ENCODE data around the gene CAMK2N2.

CAMK2N2 gene

DNA sequence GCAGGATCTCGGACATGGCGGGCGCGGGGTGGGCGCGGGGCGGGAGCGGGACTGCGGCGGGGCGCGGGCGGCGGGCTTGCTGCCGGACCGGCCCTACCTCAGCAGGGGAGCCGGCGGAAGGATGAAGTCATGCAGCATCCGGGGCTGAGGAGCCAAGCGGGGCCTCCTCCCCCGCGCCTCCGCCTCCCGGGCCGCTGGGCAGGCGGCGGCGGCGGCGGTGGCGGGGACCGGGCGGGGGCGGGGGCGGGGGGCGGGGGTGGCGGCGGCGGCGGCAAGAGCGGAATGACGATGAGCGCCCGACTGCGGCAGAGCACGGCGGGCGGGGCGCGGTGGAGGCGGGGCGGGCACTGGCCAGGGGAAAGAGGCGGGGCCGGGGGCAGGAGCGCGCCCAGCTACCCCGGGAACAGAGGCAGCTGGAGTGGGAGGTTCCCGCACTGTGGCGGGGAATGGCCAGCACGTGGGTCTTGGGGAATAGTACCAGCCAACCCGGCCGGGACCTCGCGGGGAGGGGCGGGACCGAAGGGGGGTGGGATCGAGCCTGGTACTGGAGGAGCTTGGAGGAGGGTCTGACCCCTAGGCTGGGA, at the start of gene CAMK2N2:
Gene CAMK2N2 (minus strand): TSS at position 284 of the 584 bp plus-strand sequence. CDS start 268 bp downstream, at position 16.
- DNase-seq: peak; percentile 69

DNA sequence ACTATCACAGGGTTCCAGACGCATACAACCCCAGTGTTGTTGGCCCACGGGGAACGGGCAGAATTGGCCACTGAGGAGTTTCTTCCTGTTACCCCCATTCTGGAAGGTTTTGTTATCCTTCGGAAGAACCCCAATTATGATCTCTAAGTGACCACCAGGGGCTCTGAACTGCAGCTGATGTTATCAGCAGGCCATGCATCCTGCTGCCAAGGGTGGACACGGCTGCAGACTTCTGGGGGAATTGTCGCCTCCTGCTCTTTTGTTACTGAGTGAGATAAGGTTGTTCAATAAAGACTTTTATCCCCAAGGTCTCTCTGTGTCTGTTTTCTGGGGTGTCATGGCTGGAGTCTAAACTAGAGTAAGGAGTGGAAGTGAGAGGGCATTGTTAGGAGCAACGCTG, 47.4 kb upstream of the CAMK2N2 start:
- DNase-seq: no peak

DNA sequence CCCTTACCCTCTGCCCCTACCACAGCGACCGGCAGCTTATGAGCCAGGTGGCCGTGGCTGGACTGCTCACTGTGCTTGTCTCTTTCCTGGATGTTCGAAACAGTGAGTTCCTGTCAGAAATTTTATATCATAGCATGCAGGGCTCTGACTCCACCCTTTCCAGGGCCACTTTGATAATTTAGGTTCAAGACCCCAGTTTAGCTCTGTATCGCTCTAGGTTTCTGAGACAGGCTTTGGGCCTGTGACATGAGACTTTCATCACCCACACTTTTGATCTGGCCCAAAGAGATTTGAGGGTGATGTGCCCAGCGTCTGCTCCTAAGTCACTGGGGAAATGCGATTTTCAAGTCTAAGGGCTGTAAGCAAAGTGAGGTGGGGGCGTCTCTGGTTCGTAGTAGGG, 46.6 kb upstream of the CAMK2N2 start:
- no peak for DNase-seq

DNA sequence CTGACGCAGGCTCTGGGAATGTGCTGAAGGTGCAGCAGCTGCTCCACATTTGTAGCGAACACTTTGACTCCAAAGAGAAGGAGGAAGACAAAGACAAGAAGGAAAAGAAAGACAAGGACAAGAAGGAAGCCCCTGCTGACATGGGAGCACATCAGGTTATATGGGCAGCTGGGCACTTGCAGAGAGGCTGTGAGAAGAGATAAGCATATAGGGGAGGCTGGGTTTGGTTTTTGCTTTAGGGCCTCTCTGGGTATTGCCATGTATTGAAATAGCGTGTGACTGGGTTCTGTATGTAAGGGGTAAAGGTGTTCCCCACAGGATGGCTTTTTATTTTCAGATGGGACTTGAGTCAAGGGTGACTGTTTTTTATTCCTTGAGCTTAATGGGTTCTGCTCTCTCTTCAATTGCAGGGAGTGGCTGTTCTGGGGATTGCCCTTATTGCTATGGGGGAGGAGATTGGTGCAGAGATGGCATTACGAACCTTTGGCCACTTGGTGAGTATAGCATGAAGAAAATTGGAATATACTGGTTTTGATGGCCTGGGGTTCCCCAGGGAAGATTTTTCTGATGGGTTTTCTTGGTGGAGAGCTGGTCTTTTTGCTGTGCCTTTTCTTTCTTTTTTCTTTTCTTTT, 45.1 kb upstream of the CAMK2N2 start:
- DNase-seq: no peak

DNA sequence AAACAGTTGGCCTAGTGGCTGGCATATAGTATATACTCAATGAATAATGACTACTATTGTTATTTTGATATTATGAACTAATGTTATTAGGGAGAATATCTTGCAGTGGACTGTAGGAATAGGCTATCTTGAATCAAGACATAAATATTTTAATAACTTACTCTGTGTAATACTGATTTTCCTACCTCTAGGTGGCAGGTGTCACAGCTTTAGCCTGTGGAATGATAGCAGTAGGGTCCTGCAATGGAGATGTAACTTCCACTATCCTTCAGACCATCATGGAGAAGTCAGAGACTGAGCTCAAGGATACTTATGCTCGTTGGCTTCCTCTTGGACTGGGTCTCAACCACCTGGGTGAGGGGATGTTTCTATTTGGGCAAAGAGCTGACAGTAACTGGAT, 44.2 kb upstream of the CAMK2N2 start:
- no peak for DNase-seq

DNA sequence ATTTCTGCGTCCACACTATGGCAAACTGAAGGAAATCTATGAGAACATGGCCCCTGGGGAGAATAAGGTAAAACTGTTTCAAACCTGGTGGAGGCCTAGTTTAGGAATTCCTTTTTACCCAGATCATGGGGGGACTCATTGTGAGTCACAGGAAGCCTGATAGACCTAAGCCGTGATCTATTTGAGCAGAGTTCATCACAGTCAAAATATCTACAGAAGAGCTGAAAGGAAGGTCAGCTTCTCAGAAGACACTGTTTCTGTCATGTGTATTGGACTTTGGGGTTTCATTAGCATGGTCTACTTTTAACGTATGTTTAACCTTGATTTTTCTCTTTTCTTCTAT, 39.0 kb upstream of the CAMK2N2 start:
- no peak for DNase-seq

DNA sequence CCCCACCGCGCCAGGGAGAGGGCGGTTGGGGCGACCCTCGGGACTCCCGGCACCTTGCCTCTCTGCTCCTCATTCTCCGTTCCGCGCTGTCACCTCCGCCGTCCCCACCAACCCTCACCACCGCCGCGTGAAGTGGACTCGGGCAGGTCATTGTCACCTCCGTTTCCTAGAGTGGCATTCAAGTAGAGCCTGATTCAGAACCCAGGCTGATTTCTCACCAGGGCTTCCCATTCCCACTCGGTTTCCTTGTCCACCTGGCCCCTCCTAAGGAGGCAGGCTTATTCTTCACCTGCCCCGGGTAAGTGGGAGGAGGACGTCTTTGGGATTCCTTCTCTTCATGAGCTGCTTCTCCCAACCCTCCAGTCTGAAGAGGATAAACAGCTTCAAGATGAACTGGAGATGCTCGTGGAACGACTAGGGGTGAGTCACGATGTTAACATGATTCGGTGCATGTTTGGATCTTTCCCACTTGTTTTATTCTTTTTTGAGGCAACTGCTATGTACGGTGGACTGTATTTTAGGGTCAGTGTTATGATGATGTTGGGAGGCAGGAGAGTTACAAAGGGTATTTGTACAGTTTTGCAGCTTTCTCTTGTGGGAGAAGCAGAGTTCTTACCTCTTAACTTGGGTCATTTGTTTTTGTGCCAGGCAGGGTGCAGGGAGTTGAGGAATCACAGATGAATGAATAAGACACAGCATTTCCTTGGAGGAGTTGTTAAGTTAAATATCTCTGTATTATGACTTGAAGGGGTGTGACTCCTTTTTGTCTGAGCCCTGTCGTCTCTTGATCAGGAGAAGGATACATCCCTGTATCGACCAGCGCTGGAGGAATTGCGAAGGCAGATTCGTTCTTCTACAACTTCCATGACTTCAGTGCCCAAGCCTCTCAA, 38.4 kb upstream of the CAMK2N2 start:
- DNase-seq: peak; percentile 19

DNA sequence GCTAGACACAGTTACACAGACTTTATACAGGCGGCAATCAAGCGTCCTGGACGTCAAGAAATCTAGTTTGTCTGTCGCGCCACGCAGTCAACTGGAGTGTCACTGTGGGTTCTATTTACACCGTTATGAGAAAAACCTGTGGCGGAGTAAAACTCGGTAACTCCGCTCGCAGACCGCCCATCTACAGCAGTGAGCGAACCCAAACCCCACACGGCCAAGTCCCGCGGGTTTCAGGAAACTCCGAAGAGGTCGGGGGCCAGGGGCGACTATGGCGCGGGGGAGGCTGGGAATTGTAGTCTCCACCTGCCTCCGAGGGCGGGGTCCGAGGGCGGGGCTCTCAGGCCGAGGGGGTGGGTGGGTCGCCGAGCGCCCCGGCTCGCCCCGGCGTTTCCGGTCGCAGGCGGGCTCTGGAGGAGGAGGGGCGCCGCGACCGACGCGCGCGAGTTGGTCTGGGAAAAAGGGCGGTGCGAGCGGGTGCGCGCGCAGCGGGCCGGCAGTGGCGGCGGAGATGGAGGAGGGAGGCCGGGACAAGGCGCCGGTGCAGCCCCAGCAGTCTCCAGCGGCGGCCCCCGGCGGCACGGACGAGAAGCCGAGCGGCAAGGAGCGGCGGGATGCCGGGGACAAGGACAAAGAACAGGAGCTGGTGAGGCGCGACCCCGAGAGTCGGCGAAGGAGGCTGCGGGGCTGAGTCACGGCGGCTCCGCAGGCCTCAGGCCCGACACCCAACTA, 37.6 kb upstream of the CAMK2N2 start, which contains the start of gene PSMD2:
Gene PSMD2 (plus strand): TSS at position 483 of the 729 bp plus-strand sequence. CDS start 26 bp downstream, at position 509.
- peak; percentile 99 for DNase-seq

DNA sequence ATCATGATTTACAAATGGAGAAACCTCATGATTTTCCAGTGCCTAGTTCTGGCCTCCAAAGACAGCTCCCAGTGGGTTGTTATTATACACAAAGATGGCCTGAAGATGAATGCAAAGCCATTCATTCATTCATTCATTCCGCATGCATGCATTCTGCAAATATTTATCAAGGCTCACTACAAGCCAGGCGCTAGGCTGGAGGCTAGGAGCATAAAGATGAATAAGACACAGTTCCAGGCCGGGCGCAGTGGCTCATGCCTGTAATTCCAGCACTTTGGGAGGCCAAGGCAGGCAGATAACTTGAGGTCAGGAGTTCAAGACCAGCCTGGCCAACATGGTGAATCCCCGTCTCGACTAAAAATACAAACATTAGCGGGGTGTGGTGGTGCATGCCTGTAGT, 35.3 kb upstream of the CAMK2N2 start:
- DNase-seq: no peak

DNA sequence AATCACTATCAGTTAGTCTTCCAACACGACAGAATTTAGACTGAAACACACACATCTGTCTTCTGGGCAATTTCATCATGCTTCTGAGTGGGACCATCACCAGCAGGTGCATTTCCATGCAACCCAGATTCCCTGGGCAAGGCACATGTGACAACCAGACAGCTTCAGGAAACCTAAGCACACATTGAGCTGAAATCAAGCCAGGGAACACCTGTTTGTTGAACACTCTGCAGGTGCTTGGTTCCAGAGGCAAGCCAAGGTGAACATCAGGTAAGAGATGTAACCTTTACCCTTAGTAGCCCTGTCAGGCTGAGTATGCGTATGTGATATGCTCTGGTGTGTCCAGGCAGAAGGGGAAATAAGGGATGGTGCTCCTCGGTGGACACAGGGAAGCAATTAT, 34.4 kb upstream of the CAMK2N2 start:
- DNase-seq: no peak

DNA sequence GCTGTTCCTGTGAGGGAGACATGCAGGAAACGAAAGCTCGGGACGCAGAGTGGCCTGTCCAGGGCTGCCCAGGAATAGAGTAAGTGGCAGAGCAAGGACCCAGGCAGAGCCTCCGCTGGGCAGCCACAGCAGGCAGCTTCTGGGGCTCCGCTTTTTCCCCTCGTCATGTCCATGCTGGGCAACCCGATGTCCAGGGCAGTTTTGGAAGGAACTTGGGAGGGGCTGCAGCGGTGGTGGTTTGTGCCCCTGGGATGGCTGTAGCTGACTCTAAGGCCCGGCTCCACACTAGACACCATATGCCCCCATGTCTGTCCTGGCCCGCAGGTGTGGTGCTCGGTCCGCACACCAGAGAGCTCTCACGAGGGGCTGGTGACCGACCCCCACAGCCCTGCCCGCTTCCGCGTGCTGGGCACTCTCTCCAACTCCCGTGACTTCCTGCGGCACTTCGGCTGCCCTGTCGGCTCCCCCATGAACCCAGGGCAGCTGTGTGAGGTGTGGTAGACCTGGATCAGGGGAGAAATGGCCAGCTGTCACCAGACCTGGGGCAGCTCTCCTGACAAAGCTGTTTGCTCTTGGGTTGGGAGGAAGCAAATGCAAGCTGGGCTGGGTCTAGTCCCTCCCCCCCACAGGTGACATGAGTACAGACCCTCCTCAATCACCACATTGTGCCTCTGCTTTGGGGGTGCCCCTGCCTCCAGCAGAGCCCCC, 30.5 kb upstream of the CAMK2N2 start:
- no peak for DNase-seq

DNA sequence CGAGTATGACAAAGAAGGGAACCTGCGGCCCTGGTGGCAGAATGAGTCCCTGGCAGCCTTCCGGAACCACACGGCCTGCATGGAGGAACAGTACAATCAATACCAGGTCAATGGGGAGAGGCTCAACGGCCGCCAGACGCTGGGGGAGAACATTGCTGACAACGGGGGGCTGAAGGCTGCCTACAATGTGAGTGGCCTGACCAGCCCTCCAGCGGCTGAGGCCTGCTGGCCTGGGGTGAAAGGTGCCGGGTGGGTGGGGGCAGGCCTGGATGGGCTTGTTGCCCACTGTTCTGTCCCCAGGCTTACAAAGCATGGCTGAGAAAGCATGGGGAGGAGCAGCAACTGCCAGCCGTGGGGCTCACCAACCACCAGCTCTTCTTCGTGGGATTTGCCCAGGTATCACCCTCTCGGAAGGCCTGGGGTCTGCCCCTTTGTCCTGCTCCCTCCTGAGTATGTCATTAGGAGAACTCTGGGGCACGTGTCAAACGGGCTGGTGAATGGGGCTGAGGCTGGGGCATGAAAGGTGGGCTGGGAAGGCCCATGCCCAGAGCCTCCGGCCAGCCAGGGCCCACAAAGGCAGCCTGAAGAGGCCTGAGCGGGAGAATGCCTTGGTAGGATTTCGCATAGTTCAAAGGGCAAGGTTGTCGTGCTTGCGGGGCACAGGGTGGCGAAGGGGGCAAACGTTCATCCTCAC, 29.8 kb upstream of the CAMK2N2 start:
- DNase-seq: no peak

DNA sequence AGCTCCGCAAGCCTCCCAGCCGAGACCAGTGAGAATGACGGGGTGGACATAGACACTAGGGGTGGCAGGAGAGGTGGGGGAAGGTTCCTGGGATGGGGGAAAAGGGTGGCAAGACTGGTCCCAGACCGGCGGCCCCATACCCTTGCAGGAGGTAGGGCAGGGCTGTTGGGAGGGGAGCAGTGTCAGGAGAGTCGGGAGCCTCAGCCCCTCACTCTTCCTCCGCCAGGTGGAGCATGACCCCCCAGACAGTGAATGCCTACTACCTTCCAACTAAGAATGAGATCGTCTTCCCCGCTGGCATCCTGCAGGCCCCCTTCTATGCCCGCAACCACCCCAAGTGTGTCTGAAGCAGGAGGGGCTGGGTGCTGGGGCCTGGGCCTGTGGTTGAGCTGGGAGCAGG, 29.0 kb upstream of the CAMK2N2 start:
- no peak for DNase-seq

DNA sequence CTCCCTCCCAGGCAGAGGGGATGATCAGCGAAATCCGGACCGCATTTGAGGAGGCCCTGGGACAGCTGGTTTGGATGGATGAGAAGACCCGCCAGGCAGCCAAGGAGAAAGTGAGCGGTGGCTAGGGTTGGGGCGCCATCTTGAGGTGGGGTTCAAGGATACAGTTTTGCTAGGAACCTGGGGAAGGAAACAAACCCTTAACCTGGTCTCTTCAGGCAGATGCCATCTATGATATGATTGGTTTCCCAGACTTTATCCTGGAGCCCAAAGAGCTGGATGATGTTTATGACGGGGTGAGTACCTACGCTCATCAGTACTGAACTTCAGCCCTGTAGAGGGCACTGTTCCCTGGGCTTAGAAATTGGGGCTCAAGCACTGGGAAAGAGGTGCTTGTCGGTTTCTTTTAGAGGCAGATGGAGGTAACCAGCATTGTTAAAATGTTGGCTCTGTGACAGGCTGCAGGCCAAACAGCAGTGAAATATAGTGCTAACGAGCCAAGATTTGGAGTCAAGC, 28.1 kb upstream of the CAMK2N2 start:
- DNase-seq: peak; percentile 73

DNA sequence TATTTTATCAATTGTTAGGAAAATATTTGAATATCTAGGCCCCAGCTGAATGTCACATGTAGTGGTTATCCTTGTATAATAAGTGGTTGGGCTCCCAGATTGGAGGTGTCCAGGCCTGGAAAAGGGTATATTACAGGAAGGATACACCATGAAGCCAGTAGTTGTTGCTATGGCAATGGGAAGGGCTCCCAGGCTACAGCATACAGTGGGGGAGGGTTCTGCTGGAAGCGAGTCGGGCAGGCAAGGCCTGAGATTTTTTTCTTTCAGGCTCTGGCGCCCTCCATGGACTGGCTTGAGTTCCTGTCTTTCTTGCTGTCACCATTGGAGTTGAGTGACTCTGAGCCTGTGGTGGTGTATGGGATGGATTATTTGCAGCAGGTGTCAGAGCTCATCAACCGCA, 23.3 kb upstream of the CAMK2N2 start:
- peak; percentile 46 for DNase-seq

DNA sequence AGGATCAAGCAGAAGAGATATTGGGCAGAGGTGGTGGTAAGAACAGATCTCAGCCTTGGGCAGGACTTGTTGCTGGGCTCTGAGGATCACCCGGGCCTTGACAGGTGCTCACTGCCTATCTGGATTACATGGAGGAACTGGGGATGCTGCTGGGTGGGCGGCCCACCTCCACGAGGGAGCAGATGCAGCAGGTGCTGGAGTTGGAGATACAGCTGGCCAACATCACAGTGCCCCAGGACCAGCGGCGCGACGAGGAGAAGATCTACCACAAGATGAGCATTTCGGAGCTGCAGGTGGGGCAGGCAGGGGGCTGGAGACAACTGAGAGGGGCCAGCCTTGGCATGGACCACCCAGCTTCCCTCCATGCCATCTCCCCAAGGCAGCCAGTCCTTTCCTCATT, 22.3 kb upstream of the CAMK2N2 start:
- DNase-seq: no peak

DNA sequence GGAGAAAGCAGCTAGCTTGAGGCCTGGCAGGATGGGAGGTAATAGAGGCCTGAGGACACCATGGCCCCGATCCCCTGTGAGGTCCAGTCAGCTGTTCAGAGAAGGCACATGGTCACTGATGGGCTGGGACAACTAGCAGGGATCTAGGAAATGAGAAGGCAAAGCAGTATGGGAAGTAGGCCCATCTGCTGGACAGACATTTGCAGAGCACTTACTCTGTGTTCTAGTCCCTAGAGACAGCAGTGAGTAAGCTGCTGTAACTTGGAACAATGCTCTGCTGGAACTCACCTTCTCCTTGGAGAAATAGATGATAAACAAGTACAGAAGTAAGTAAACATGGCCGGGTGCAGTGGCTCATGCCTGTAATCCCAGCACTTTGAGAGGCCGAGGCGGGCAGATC, 21.6 kb upstream of the CAMK2N2 start:
- no peak for DNase-seq

DNA sequence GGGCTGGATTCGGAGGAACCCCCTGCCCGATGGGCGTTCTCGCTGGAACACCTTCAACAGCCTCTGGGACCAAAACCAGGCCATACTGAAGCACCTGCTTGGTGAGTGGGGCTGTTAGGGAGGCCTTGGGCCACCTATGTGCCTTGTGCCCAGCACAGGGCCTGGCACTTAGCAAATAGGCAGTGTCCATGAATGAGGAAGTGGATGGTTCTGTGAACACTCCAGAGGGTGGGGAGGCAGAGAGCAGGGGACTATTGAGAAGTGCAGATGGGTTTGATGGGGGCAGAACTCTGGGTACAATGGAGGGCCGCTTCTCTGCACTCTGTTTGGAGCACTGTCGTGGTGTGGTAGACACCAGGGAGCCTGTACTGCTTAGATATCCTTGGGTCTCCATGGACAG, 16.0 kb upstream of the CAMK2N2 start:
- DNase-seq: no peak

DNA sequence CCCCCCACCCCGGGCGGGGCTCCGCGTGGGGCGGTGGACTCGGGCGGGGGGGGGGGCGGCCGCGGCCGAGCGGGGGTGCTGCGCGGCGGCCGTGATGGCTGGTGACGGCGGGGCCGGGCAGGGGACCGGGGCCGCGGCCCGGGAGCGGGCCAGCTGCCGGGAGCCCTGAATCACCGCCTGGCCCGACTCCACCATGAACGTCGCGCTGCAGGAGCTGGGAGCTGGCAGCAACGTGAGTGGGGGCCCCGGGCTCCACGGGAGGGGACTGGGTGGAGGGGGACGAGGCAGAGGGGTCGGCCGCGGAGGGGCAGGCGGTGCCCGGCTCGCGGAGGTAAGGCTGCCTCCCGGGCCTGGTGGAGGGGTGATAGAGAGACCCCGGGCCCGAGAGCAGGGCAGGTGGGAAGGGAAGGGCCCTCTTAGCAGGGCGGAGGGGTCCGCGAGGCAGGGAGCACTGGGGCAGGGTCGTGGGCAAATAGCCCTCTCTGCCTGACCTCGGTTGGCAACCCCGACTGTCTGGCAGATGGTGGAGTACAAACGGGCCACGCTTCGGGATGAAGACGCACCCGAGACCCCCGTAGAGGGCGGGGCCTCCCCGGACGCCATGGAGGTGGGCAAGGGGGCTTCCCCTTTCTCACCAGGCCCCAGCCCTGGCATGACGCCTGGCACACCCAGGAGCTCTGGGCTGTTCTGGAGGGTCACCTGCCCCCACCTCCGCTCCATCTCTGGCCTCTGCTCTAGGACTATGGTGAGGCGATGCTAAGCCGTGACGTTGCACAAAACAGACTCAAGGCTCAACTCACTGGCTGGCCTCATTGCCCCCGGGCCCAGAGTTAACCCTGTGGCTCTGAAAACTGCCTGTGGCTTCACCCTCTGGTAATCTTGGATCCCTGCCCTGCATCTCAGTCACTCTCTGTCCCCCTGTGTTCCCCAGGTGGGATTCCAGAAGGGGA, 14.9 kb upstream of the CAMK2N2 start, which contains the start of gene ECE2:
Gene ECE2 (plus strand): TSS at position 62 of the 950 bp plus-strand sequence. CDS start 132 bp downstream, at position 194.
- DNase-seq: no peak

DNA sequence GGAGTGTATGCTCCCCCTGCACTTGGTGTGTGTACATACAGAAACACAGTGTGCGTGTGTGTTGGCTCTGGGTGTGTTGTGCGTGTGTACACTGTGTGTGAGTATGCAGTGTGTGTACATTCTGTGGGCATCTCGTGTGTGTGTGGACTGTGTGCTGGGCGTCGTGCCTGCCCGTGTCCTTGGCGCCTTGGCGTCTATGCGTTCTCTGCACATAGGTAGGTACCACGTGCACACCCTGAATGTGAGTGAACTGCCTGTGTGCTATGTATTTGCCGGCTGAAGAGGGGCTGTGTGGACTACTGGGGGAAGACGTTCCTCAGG, 14.0 kb upstream of the CAMK2N2 start:
- no peak for DNase-seq

DNA sequence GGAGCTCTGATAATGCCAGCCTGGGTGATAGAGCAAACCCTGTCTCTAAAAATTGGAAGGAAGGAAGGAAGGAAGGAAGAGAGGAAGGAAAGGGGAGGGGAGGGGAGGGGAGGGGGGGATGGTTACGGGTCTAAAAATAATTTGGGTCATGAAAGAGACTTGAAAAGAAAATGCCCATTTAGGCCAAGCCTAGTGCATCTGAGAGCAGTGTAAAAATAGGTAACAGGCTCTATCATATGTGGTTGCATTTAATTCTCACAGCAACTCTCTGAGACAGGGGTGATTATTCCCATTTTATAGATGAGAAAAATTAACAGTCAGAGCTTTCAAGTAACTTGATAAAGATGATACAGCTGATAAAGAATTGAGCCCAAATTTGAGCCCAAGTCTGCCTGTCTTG, 10.9 kb upstream of the CAMK2N2 start:
- no peak for DNase-seq
